IMR-90 (cell line): Measurements from ENCODE around the gene PDGFC. TPM values are rescaled to one million over a fixed set of nuclear protein-coding genes. Genes with fewer than 3 reads are reported as not detected.
A peak's percentile ranks its signal among the peaks of the same experiment; 100 is the strongest.

Source experiments
- ATAC-seq: fragments of 200-7000 bp; cut with Tn5 transposase; 2 replicates; pipeline ENCODE4 v1.9.1; 2020; ENCODE audit warnings: low read depth, mild to moderate bottlenecking, moderate library complexity
- BruUV-seq: library from RNA; stranded (reverse); fragments of 400-500 nt; replicated peaks from 2 replicates; lab custom pipeline; 2021; lab: Mats Ljungman, UMichigan
- CTCF ChIA-PET: fragments of 300-600 bp; formaldehyde crosslinking; extraction: SDS; loops from one replicate; lab custom pipeline; 2021; ENCODE audit warnings: antibody characterized with exemption; lab: Yijun Ruan, JAX
- POLR2A ChIA-PET: fragments of 300-600 bp; sonication (Branson Sonifier 250); formaldehyde crosslinking; loops from one replicate; lab custom pipeline; 2022; ENCODE audit warnings: antibody characterized with exemption; ENCODE audit not compliant: unreplicated experiment; lab: Charles Lee
- DNase-seq: peaks from one replicate; pipeline ENCODE4 v3.0.0; 2013
- H2AFZ ChIP-seq: replicated peaks from 2 replicates; pipeline ENCODE3; 2013; ENCODE audit warnings: low read length, mild to moderate bottlenecking; ENCODE audit not compliant: poor library complexity
- H2AK5ac ChIP-seq: 2 replicates; pipeline ENCODE4 v1.6.1; 2013; ENCODE audit warnings: low read depth, low read length, inconsistent platforms
- H2AK9ac ChIP-seq: replicated peaks from 2 replicates; pipeline ENCODE3; 2013; ENCODE audit warnings: mild to moderate bottlenecking, low read depth, low read length, moderate library complexity; ENCODE audit not compliant: poor library complexity
- H2BK120ac ChIP-seq: 2 replicates; pipeline ENCODE4 v1.6.1; 2013; ENCODE audit warnings: low read depth, low read length, inconsistent platforms
- H2BK15ac ChIP-seq: 3 replicates; pipeline ENCODE4 v1.6.1; 2013; ENCODE audit warnings: low read depth, low read length, inconsistent platforms
- H2BK20ac ChIP-seq: 2 replicates; pipeline ENCODE4 v1.6.1; 2013; ENCODE audit warnings: low read depth, mild to moderate bottlenecking, inconsistent platforms, low read length, moderate library complexity
- H2BK5ac ChIP-seq: 2 replicates; pipeline ENCODE4 v1.6.1; 2013; ENCODE audit warnings: mild to moderate bottlenecking, low read depth, low read length, inconsistent platforms; ENCODE audit not compliant: poor library complexity, severe bottlenecking
- H3K14ac ChIP-seq: replicated peaks from 2 replicates; pipeline ENCODE4 v1.6.1; 2013; ENCODE audit warnings: low read depth, low read length, inconsistent platforms
- H3K18ac ChIP-seq: 2 replicates; pipeline ENCODE4 v1.6.1; 2013; ENCODE audit warnings: low read depth, low read length, control low read depth
- H3K23ac ChIP-seq: 2 replicates; pipeline ENCODE4 v1.6.1; 2013; ENCODE audit warnings: low read depth, low read length, inconsistent platforms
- H3K27ac ChIP-seq: 2 replicates; pipeline ENCODE4 v1.5.1; 2013; ENCODE audit warnings: mild to moderate bottlenecking, control low read depth, low read length; ENCODE audit not compliant: insufficient read depth
- H3K27me3 ChIP-seq: 2 replicates; pipeline ENCODE4 v1.6.1; 2013; ENCODE audit warnings: low read length; ENCODE audit not compliant: control insufficient read depth, insufficient read depth
- H3K36me3 ChIP-seq: 2 replicates; pipeline ENCODE4 v1.6.1; 2013; ENCODE audit warnings: low read length, mixed read lengths; ENCODE audit not compliant: control insufficient read depth, insufficient read depth
- H3K4ac ChIP-seq: 2 replicates; pipeline ENCODE4 v1.6.1; 2013; ENCODE audit warnings: low read depth, low read length, inconsistent platforms
- H3K4me1 ChIP-seq: 2 replicates; pipeline ENCODE4 v1.6.1; 2013; ENCODE audit warnings: low read length, mixed read lengths; ENCODE audit not compliant: control insufficient read depth, insufficient read depth
- H3K4me2 ChIP-seq: 2 replicates; pipeline ENCODE4 v1.6.1; 2013; ENCODE audit warnings: low read depth, mild to moderate bottlenecking, control low read depth, low read length, moderate library complexity
- H3K4me3 ChIP-seq: 2 replicates; pipeline ENCODE4 v1.5.1; 2013; ENCODE audit warnings: low read depth, mild to moderate bottlenecking, control low read depth, low read length, moderate library complexity; ENCODE audit not compliant: insufficient read depth
- H3K56ac ChIP-seq: 2 replicates; pipeline ENCODE4 v1.6.1; 2013; ENCODE audit warnings: low read length, inconsistent platforms; ENCODE audit not compliant: insufficient read depth; ENCODE audit errors: extremely low read depth
- H3K79me1 ChIP-seq, 2 experiments: 2 replicates each; pipeline ENCODE4 v1.6.1; 2013; ENCODE audit warnings: low read length in 2 of 2, inconsistent platforms in 1 of 2, low read depth in 1 of 2
- H3K9ac ChIP-seq: 2 replicates; pipeline ENCODE4 v1.6.1; 2013; ENCODE audit warnings: low read depth, low read length, control low read depth
- H3K9me1 ChIP-seq: 2 replicates; pipeline ENCODE4 v1.6.1; 2013; ENCODE audit warnings: low read length, inconsistent platforms; ENCODE audit not compliant: insufficient read depth
- H3K9me3 ChIP-seq: 2 replicates; pipeline ENCODE4 v1.6.1; 2013; ENCODE audit warnings: low read length; ENCODE audit not compliant: control insufficient read depth, insufficient read depth
- H4K20me1 ChIP-seq: 2 replicates; pipeline ENCODE4 v1.6.1; 2013; ENCODE audit warnings: low read length, inconsistent platforms; ENCODE audit not compliant: insufficient read depth
- H4K5ac ChIP-seq: 2 replicates; pipeline ENCODE4 v1.6.1; 2013; ENCODE audit warnings: mild to moderate bottlenecking, low read depth, low read length, control low read depth
- H4K8ac ChIP-seq, 2 experiments: 2 replicates each; pipeline ENCODE4 v1.6.1; 2013; ENCODE audit warnings: low read depth in 2 of 2, low read length in 2 of 2, control low read depth in 1 of 2, inconsistent platforms in 1 of 2
- H4K91ac ChIP-seq: 2 replicates; pipeline ENCODE4 v1.6.1; 2013; ENCODE audit warnings: low read depth, low read length, inconsistent platforms; ENCODE audit not compliant: insufficient read depth
- BHLHE40 ChIP-seq: fragments of 150-350 bp; IDR thresholded peaks from 2 replicates; pipeline ENCODE4 v1.6.1; 2016; ENCODE audit warnings: mild to moderate bottlenecking, low read depth, low read length
- CEBPB ChIP-seq: IDR thresholded peaks from 2 replicates; pipeline ENCODE4 v1.6.1; 2012; ENCODE audit warnings: low read depth, low read length, improper control_type of control experiment
- CHD1 ChIP-seq: IDR thresholded peaks from 2 replicates; pipeline ENCODE4 v1.6.1; 2012; ENCODE audit warnings: low read depth, low read length, improper control_type of control experiment
- CTCF ChIP-seq: conservative IDR thresholded peaks from 2 replicates; pipeline ENCODE4 v1.5.1; 2012; ENCODE audit warnings: mild to moderate bottlenecking, low read depth, low read length, improper control_type of control experiment
- FOS ChIP-seq: fragments of 150-350 bp; IDR thresholded peaks from 2 replicates; pipeline ENCODE4 v1.6.1; 2016; ENCODE audit warnings: low read depth, low read length
- MAZ ChIP-seq: IDR thresholded peaks from 2 replicates; pipeline ENCODE4 v1.6.1; 2012; ENCODE audit warnings: low read depth, mild to moderate bottlenecking, low read length, improper control_type of control experiment, moderate library complexity, borderline replicate concordance
- RAD21 ChIP-seq: IDR thresholded peaks from 2 replicates; pipeline ENCODE4 v1.6.1; 2012; ENCODE audit warnings: low read length, improper control_type of control experiment
- WGBS, 2 experiments: methylation state at CpG; one replicate each; pipeline versions ENCODE4 v1.1.5 to v1.1.7; 2013; ENCODE audit warnings: missing lambda C conversion rate in 2 of 2; ENCODE audit not compliant: insufficient read length in 1 of 2; ENCODE audit errors: extremely low coverage in 2 of 2; 5-methylcytosine and 5-hydroxymethylcytosine counted together
- dilution Hi-C: fragments of 300-500 bp; cut with HindIII; formaldehyde crosslinking; loops from one replicate; pipeline ENCODE4 v1.14.3; 2018; ENCODE audit warnings: low sequenced_read_pairs; ENCODE audit not compliant: unreplicated experiment
- in situ Hi-C: fragments of 300-500 bp; cut with MboI; formaldehyde crosslinking; loops from 3 replicates; pipeline ENCODE4 v1.14.3; 2019; ENCODE audit warnings: low sequenced_read_pairs, inconsistent platforms, mixed read lengths
- intact Hi-C: fragments of 100-400 bp; cut with micrococcal nuclease; formaldehyde crosslinking; loops from 2 replicates; pipeline ENCODE4 v1.10.0; 2022
- polyA plus RNA-seq, 3 experiments: library from polyadenylated mRNA; depleted of rRNA; stranded (reverse); fragments of >200 nt; gene quantifications; 2 replicates each; pipeline ENCODE4 v1.2.3, GENCODE V29; 2012; ENCODE audit warnings: low replicate concordance in 1 of 3
- total RNA-seq: library from RNA; depleted of rRNA; stranded (reverse); fragments of >200 nt; gene quantifications from 2 replicates; pipeline ENCODE4 v1.2.3, GENCODE V29; 2012

Gene PDGFC
- total and polyA plus RNA-seq, 2 of the 4 experiments (the other 2 are of a cell fraction): 19.8 to 90.7 TPM

- H3K9me1 ChIP-seq: peaks cover 3% of the 10 kb centered on the region; the same call in 1 of the 2 replicates
- POLR2A ChIA-PET: interaction anchor here (0.6 kb wide), 1 partner anchor 122 kb away, joined by 4 read pairs; no protein-coding TSS in a partner anchor
- H3K9ac ChIP-seq: no peak overlapping the region
- DNase-seq (no peak), ATAC-seq (no peak)
- 0 out of 2 replicates have a peak overlapping the region, but pooled peaks have one; percentile 9 for H3K14ac ChIP-seq
- H2AK9ac ChIP-seq: no peak overlapping the region
- H4K5ac ChIP-seq: no peak overlapping the region
- H3K18ac ChIP-seq: no peak overlapping the region; the same call in 1 of the 2 replicates
- H3K36me3 ChIP-seq: 0 out of 2 replicates have a peak, but pooled peaks cover 1% of the 10 kb centered on the region
- no peak overlapping the region; the same call in 1 of the 2 replicates for H2BK120ac ChIP-seq
- H3K27me3 ChIP-seq: no peaks in the 10 kb centered on the region
- WGBS, 2 experiments: no CpG with 5 or more reads among the region's 5 CpGs
- intact Hi-C loops (no loop called here), dilution Hi-C loops (no loop called here), in situ Hi-C loops (loop anchor here (25.0 kb wide), 1 partner anchor 806 kb away; the partner anchor contains the start of gene CTSO)
- TF ChIP-seq MAZ (no peak), CTCF (no peak), FOS (no peak), CHD1 (no peak), CEBPB (0 out of 2 replicates have a peak, but pooled peaks have one; percentile 3), RAD21 (no peak), BHLHE40 (no peak)
- peaks cover 3 to 12% of the 10 kb centered on the region in 2 experiments; a peak in 3 of 4 replicates for H3K79me1 ChIP-seq
- no peak overlapping the region for H2AFZ ChIP-seq
- CTCF ChIA-PET: interaction anchor here (0.7 kb wide), 1 partner anchor 208 kb away, joined by 8 read pairs; no protein-coding TSS in a partner anchor
- no TSS peak for BruUV-seq
- no peak overlapping the region for H3K4ac ChIP-seq
- peaks cover 8% of the 10 kb centered on the region for H3K4me1 ChIP-seq
- peak overlapping the region; percentile 13 for H2AK5ac ChIP-seq
- H2BK15ac ChIP-seq: 0 out of 3 replicates have a peak overlapping the region, but pooled peaks have one; percentile 60
- H4K20me1 ChIP-seq: no peaks in the 10 kb centered on the region
- H3K27ac ChIP-seq: no peak overlapping the region
- H2BK5ac ChIP-seq: peak overlapping the region; percentile 57
- H3K56ac ChIP-seq: no peak overlapping the region
- H2BK20ac ChIP-seq: no peak overlapping the region
- no peak overlapping the region for H3K4me2 ChIP-seq
- no peak overlapping the region for H3K23ac ChIP-seq
- H4K8ac ChIP-seq: 0 out of 4 replicates have a peak overlapping the region, but pooled peaks of 1 of the 2 experiments have one; percentile 45
- no peaks in the 10 kb centered on the region for H3K9me3 ChIP-seq
- no peak overlapping the region for H3K4me3 ChIP-seq
- no peak overlapping the region for H4K91ac ChIP-seq
Observed at GRCh38 chr4:156767911-156768415, 203.6 kb downstream of the PDGFC start.
